Stimulated activated naive CD4-positive, alpha-beta T cell (primary cell): ENCODE measurements around the gene HDAC11.
"Not testable (repeated sequence)": the region's sequence is repeated elsewhere in the genome, so short reads cannot be mapped to it uniquely, and the experiment has no call there.

Source experiments
- DNase-seq, 6 experiments: peaks; one replicate each; lab custom pipeline; 2025; lab: John Stamatoyannopoulos, UW

Gene HDAC11, protein sequence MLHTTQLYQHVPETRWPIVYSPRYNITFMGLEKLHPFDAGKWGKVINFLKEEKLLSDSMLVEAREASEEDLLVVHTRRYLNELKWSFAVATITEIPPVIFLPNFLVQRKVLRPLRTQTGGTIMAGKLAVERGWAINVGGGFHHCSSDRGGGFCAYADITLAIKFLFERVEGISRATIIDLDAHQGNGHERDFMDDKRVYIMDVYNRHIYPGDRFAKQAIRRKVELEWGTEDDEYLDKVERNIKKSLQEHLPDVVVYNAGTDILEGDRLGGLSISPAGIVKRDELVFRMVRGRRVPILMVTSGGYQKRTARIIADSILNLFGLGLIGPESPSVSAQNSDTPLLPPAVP

DNA sequence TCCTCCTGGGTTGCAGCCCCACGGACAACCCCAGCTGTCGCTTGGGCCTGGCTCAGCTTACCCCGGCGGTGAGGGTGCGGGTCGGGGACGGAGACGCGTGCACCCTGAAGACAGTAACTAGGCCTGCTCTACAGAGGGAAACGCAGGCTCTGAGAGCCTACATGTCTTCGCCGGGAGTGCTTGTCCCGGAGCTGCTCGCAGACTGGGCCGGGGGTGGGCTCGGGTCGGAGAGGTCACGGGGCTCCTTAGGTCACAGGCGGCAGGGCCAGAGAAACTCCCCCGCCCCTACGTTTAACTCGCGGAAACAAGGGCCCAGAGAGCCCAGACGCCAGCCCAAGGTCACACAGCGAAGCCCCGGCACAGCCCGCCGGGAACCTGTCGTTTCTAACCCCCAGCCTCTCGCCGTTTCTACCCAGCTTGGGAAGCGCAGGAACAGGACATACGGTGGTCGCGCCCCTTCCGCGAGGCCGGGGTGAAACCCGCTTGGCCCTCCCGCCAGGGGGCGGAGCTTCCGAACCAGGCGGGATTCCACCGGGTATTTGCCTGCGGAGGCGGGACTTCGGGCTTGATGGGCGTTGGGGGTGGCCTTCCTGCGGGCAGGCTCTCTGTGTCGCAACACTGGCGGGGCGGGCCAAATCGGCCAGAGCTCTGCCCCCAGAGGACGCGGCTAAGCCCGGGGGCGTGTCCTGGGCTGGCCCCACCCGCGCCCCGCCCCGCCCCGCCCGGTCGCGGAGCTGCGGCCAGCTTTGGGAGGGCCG is at the start of gene HDAC11:
TSS of gene HDAC11 (plus strand) at position 725 of the 758 bp plus-strand sequence. CDS start 42 bp downstream, outside the sequence.
- peak; percentile 91 to 97 (median 94) for DNase-seq

DNA sequence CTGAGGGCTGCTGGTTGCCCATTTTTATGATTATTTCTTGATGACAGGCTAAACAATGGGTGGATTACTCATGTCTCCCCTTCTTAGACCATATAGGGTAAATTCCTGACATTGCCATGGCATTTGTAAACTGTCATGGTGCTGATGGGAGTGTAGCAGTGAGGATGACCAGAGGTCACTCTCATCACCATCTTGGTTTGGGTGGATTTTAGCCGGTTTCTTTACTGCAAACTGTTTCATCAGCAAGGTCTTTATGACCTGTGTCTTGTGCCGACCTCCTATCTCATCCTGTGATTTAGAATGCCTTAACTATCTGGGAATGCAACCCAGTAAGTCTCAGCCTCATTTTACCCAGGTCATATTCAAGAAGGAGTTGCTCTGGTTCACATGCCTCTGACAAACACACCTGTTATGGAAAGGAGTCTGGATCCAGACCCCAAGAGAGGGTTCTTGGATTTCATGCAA is 49.7 kb upstream of the HDAC11 start:
- not testable (repeated sequence) for DNase-seq

DNA sequence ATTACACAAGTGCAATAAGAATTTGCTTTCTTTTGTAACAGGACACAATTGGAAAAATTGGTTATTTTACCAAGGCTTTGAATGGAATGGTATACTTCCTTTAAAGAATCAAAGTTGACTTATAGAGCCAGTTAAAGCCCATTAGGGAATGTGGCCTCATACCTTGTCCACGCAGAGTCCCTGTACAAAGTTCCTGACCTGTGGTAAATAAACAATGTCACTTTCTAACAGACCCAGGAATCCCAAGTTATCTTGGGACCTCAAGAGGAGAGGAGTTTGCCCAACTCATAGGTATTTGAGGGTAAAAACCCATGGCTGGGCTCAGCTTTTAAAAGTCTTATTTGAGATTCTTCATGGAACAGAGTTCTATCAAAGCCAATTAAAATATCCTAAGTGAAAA is 48.0 kb upstream of the HDAC11 start:
- no peak for DNase-seq

DNA sequence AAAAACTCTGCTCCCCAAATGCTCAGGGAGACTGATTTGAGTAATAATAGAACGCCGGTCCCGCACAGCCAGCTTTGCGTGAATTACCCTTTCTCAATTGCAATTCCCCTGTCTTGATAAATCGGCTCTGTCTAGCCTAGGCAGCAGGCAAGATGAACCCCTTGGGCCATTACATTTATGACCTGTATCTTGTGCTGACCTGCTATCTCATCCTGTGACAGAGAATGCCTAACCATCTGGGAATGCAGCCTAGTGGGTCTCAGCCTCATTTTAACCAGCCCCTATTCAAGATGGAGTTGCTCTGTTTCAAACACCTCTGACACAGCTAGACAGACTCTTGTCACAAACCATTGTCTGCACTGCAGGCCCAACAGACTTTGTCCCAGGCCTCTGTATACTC is 46.2 kb upstream of the HDAC11 start:
- DNase-seq, result no peak

DNA sequence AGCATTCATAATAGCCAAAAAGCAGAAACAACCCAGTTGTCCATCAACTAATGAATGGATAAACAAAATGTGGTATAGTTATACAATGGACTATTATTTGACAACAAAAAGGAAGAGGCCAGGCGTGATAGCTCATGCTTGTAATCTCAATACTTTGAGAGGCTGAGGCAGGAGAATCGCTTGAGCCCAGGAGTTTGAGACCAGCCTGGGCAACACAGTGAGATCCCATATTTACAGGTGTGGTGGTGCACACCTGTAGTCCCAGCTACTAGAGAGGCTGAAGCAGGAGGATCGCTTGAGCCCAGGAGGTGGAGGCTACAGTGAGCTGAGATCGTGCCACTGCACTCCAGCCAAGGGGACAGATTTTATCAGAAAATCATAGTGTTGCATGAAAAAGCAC is 43.9 kb upstream of the HDAC11 start:
- not testable (repeated sequence) for DNase-seq

DNA sequence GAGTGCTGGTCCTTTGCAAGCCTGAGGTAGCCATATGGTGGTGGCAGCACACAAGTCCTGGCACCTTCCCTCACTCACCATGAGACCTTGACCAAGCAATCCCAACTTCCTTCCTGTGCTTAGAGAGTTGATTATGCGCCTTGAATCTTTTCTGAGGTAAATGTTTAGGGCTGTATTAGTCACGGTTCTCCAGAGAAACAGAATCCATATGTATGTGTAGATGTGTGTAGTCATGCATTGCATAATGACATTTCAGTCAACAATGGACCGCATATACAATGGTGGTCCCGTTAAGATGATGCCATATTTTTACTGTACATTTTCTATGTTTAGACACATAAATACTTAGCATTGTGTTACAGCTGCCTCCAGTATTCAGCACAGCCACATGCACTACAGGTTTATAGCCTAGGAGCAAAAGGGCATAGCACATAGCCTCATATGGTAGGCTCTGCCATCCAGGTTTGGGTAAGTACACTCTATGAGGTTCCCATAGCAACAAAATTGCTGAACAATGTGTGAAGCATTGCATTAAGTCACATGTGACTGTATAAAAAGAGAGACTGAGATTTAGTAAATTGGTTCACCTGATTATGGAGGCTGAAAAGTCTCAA is 39.8 kb upstream of the HDAC11 start:
- DNase-seq, result no peak

DNA sequence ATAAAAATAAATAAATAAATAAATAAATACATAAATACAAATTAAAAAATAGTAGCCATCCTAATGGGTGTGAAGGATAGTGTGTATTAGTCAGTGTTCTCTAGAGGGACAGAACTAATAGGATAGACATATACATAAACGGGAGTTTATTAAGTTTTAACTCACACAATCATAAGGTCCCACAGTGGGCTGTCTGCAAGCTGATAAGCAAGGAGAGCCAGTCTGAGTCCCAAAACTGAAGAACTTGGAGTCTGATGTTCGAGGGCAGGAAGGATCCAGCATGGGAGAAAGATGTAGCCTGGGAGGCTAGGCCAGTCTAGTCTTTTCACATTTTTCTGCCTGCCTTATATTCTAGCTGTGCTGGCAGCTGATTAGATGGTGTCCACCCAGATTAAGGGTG is 37.2 kb upstream of the HDAC11 start:
- DNase-seq, result not testable (repeated sequence)

DNA sequence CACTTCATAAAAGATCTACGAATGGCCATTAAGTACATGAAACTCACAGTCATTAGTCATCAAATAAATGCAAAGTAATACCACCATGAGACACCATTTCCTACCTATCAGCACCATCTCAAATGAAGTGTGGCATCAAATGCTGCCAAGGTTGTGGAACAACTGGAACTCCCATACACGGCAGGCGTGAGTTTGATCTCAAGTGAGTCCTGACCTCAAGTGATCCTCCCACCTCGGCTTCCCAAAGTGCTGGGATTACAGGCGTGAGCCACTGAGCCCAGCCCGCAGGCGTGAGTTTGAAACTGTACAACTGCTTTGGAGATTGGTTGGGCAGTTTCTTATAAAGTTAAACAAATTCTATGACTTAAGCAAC is 28.8 kb upstream of the HDAC11 start:
- peak in 2 of 6 experiments; percentile 23 to 33 for DNase-seq

DNA sequence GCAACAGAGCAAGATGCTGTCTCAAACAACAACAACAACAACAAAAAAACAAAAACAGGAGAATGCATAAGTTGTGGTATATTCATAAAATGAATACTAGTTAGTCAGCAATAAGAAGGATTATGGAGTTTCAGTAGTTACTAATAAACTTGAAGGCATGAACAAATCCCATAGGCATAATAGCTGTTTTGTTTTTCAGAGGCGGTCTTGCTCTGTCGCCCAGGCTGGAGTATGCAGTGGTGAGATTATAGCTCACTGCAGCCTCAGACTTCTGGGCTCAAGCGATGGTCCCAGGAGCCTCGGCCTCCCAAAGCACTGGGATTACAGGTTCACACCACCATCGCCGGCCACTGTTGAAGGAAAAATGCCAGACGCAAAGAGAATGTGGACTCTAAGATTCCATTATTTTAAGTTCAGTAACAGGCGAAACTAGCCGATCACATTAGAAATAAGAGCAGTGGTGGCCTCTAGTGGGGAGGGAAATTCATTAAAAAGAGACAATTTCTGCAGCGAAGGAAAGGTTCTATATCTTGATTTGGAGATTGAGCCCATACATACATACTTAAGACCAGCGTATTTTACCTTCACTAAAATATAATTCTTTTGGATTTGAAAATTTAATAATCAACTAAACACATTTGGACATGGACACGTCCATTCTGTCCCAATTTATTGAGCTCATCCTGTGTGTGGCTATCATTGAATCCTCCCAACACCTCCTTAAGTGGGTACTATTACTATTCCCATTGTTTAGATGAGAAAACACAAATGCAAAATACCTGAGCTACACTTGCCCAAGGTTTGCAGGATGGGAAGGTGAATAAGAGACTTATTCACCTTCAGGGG is 27.4 kb upstream of the HDAC11 start:
- peak in 5 of 6 experiments; percentile 16 to 68 (median 37) for DNase-seq

DNA sequence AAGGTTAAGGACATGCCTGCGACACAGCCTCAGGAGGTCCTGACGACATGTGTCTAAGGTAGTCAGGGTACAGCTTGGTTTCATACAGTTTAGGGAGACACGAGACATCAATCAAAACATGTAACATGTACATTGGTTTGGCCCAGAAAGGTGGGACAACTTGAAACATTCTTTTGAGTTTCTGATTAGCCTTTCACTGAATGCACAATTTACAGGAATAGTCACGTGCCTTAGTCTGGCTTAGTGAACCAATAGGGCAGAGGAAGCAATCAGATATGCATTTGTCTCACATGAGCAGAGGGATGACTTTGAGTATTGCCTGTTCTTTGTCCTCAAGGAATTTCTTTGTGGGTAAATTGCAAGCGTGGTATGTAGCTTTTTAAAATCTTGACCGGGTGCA is 24.5 kb upstream of the HDAC11 start:
- DNase-seq, result no peak

DNA sequence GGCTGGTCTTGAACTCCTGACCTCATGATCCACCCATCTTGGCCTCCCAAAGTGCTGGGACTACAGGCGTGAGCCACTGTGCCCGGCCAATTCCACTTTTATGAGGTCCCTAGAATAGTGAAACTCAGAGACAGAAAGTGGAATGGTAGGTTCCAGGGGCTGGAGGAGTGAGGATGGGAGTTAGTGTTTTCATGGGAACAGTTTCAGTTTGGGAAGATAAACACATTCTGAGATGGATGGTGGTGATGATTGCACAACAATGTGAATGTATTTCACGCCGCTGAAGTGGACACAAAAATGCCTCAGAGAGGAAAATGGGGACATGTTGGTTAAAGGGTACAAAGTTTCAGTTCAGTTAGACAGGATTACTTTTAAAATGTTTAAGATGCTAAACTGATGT is 22.5 kb upstream of the HDAC11 start:
- no peak for DNase-seq

DNA sequence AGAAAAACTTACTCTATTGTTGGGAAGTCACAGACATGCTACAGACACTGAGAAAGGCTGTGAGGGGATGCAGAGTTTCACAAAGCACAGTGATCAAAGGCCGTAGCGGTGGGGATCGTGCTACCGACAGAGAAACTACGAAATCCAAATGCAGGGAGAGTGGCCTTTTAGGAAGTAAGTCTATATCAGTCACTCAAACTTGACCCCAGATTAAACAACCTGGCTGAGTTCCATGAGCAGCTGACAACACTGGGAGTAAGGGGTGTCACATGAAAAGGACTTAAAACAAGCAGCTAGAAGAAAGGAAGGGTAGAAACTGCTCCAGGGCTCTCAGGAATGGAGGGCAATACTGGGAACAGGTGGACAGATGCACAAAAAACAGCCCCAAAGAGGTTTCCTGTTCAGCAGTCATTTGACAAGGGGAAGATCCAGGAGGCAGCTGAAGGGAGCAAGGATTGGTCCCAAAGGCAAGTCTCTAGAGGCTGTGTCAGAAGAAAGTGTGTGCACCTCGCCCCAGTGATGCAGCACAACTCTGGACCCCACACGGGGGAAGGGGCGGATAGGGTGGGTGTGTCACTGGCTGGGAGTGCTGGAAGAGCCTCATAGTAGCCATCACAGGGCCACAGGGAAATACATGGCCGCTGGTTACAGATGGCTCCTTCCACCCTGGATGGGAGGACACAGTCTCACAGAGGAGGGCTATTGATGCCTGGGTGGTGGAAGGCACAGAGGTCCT is 20.3 kb upstream of the HDAC11 start:
- no peak for DNase-seq

DNA sequence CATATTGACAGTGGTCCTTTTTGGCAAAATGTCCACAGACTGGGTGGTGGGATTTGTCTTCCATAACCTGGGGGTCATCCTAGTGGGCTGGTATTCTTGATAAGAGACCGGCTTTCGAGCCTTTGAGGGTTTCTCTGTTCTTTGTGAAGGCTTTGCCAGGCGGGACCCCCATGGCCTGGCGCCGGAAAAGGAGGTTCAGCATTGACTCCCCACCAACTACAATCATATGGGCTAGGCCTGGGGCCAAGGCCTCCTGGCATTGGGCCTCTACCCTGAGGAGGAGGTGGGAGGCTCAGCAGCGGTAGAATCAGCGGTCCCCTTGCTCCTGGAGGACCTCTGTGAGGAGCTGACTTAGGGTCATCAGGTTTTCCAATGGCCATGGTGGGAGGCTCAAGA is 19.8 kb upstream of the HDAC11 start:
- no peak for DNase-seq

DNA sequence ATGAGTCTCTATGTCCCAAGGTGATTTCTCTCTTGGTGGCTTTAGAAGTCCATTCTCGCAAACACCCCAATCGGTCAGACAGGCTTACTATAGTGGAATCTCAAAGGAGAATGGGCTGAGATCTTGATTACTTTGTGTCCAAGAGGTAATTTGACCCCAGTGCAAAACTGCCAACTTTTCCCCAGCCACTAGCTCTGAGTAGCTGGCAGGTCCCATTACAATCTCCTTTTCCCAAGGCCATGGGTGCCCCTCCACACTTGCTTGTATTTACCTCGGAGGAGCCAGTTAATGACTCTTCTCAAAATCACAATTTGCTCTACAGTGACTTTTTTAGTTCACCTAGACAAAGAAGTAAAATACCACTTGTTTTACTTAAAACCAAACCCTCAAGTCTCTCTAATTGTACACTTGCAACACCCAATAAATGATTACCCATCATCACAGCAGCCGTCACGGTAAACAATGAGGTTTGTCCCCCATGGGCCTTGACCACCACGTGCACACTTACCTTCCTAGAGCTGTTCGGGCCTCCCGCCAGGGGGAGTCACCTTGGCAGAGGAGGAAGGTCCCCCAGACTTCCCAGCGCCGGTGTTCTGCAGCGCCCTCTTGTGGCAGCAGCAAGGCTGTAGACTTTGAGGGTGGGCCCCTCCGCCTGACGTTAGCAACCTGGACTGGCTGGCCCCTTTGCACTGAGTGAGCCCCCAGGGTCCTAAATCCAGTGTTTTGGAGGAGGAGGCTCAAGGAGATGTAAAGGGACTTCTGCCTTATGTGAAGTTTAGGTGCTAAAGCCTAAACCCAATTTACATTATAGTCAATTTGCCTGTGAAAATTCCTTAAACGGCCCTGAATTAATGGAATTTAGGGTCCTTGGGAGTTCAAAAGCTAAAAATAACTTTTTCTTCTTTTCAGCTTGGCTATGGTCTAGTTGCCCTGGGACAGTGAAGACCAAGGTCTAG is 18.7 kb upstream of the HDAC11 start:
- peak; percentile 43 to 76 (median 68) for DNase-seq

DNA sequence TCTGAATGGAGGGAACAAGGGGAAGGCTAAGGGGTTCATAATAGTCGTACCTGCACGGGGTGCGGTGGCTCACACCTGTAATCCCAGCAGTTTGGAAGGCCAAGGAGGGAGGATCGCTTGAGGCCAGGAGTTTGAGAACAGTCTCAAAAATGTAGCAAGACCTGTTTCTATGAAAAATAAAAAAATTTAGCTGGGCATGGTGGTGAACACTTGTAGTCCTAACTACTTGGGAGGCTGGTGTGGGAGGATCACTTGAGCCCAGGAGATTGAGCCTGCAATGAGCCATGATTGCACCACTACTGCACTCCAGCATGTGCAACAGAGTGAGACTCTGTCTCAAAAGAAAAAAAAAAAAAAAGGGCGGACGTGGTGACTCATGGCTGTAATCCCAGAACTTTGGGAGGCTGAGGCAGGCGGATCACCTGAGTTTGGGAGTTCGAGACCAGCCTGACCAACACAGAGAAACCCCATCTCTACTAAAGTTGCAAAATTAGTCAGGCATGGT is 17.9 kb upstream of the HDAC11 start:
- DNase-seq, result no peak

DNA sequence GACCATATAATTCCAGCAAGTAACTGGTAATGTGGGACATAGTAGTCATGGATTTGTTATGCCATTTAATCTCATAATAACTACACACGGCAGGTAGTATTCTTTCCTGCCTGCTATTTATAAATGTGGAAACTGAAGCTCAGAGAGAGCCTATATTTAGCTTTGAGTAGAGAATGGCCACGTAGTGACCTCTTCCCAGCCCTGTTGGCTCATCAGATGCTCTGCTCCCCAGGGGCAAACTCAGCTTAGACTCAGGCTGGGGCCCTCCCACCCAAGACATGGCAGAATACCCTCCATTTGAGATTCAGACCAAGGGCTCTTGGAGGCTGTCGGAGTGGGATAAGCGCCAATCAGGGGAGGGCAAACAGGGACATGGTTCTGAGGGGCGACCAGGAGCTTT is 17.3 kb upstream of the HDAC11 start:
- no peak for DNase-seq

DNA sequence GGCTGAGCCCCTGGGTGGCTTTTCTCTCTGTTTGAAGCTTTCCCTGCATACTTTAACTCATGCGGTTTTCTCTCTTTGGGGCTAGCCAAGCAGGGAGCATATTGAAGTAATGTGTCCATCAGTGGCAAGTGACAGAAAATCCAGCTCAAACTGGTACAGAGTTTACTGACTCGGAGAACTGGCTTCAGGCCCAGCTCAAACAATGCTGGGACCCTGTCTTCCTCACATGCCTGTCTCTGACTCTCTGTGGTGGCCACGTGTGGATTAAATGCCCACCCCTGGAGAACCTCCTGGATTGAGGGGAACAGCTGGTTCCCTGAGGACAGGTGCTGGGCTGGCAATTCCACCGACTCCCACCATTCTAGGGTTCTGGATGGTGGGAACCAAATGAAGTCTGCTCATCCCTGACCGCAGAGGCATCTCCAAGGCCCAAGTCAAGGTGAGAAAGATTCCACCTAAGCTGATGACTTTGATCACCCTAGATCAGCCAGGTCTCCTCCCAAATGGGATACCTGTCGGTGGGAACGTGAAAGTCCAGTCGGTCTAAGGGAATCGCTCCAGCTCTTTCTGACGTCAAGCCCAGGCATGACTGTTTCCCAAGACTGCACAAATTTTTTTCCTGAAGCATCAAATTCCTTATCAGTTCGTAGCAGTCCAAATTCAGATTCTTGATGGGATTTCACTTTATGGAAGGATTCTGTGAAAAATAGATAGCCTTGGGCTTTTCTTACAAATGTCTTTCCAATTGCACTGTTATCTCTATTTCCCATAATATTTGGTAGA is 16.3 kb upstream of the HDAC11 start:
- no peak for DNase-seq

DNA sequence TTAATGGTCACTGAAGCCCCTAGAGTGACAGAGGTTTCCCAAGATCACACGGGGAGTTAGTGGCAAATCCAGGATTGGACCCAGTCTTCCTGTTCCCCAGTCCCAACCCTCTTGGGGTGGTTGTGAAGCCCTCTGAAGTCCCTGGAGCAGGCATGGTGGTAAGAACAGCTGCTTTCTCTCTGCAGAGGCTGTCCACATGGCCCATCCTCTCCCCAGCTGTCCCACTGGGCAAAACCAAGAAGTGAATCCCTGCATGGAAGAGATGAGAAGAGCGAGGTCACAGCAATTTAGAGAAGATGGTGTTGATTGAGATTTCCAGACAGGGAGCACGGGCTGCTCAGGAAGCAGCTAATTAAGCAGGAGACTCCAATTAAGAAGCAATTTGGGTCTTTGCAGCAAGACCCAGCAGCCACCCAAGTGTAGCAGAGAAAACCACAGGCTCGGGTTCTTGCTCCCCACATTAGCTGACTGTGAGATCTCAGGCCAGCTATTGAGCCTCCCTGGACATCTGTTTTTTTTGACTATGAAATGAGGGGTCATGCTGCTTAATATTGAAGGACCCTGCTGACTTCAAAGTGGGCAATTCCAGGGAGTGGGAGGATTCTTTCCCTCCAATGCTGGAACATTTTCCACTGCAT is 14.8 kb upstream of the HDAC11 start:
- no peak for DNase-seq

DNA sequence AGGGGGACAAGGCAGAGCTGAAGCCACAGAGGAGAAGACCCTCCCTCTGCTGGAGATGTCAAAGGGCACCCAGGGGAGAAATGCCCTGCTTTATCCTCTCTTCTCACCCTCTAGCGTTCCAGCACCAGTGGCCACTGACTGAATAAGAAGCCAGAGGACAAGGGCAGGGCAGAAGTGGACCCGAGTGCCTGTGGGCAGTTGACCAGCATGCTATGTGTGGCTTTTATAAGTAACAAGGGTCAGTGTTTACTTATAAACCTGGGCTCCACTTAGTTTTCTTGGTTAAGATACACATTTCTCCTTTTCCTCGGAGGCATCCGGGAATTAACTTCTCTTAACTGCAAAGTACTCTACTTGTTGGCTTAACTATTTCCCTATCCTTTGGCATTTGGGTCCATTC is 13.3 kb upstream of the HDAC11 start:
- no peak for DNase-seq
